ENCODE data around the gene EXO5. TPM values are rescaled to one million over a fixed set of nuclear protein-coding genes. Genes with fewer than 3 reads are reported as not detected.
"Not testable (repeated sequence)": the region's sequence is repeated elsewhere in the genome, so short reads cannot be mapped to it uniquely, and the experiment has no call there.

Gene EXO5
- total and polyA plus RNA-seq, 5 donors, result 3.4 to 6.3 (median 4.7) TPM

DNA sequence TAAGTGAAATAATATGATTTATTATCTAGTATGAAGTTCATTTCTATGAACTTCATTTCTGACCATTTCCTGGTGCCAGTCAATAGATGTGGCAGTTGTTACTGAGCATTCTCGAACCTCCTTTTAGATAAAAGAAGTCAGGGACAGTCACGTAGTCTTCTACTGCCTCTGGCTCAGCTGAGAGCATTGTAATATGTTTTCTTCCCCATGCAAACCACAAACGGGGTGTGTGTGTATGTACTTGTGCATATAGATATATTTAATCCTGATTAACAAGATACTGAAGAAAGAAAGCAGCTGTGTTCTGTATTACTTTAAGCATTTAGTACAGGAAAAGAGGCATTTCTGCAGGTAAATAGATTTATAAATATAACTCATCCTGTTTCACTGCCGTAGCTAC, 44.5 kb downstream of the EXO5 start:
- Histone ChIP-seq H3K4me3 (ENCODE audit: low read length) (no peak overlapping the region), H3K4me1 (ENCODE audit: control insufficient read depth, insufficient read depth, low read length) (no peaks in the 10 kb centered on the region), H3K27me3 (ENCODE audit: control insufficient read depth, insufficient read depth) (no peaks in the 10 kb centered on the region), H3K9me3 (ENCODE audit: control insufficient read depth, low read length) (no peaks in the 10 kb centered on the region), H3K27ac (ENCODE audit: low read length) (no peak overlapping the region)
- WGBS, result 52% methylated on average over 4 of the region's 4 CpGs
- ATAC-seq (no peak), DNase-seq (no peak)
- intact Hi-C loops (cut with DNase I), result no loop called here

- H3K4me1 ChIP-seq (ENCODE audit: control insufficient read depth, insufficient read depth, low read length); H3K27ac ChIP-seq (ENCODE audit: low read length); H3K9me3 ChIP-seq (ENCODE audit: control insufficient read depth, low read length); H3K27me3 ChIP-seq (ENCODE audit: control insufficient read depth, insufficient read depth); ATAC-seq; H3K4me3 ChIP-seq (ENCODE audit: low read length); DNase-seq; intact Hi-C loops (cut with DNase I): not testable (repeated sequence)
- 70% methylated on average over 7 of the region's 7 CpGs for WGBS
Observed at GRCh38 chr1:40554807-40555206, 46.2 kb downstream of the EXO5 start.

DNA sequence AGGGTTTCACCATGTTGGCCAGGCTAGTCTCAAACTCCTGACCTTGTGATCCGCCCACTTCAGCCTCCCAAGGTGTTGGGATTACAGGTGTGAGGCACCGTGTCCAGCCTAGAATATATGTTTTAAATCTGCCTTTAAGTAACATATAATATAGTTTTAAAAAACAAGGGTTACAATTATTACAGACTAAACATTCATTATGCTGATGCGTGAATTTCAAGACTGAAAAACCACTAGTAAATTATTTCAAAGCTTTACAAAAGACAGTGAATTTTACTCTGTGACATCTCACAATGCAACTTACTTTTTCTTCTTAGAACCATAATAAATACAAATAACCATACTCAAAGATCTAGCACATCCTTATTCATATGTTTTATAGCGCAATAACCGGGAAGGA, 47.6 kb downstream of the EXO5 start:
- Histone ChIP-seq H3K9me3 (ENCODE audit: control insufficient read depth, low read length) (no peaks in the 10 kb centered on the region), H3K4me1 (ENCODE audit: control insufficient read depth, insufficient read depth, low read length) (no peaks in the 10 kb centered on the region), H3K4me3 (ENCODE audit: low read length) (no peak overlapping the region), H3K27me3 (ENCODE audit: control insufficient read depth, insufficient read depth) (no peaks in the 10 kb centered on the region), H3K27ac (ENCODE audit: low read length) (no peak overlapping the region)
- intact Hi-C loops (cut with DNase I), result no loop called here
- no peak for DNase-seq
- no peak for ATAC-seq
- 94% methylated on average over 5 of the region's 5 CpGs for WGBS

- 91% methylated on average over 1 of the region's 1 CpG for WGBS
- H3K4me3 ChIP-seq (ENCODE audit: low read length); DNase-seq; ATAC-seq; H3K4me1 ChIP-seq (ENCODE audit: control insufficient read depth, insufficient read depth, low read length); H3K27me3 ChIP-seq (ENCODE audit: control insufficient read depth, insufficient read depth); intact Hi-C loops (cut with DNase I); H3K27ac ChIP-seq (ENCODE audit: low read length); H3K9me3 ChIP-seq (ENCODE audit: control insufficient read depth, low read length): not testable (repeated sequence)
Observed at GRCh38 chr1:40558241-40558640, 49.7 kb downstream of the EXO5 start.

- 74% methylated on average over 2 of the region's 2 CpGs for WGBS
- H3K4me1 ChIP-seq (ENCODE audit: control insufficient read depth, insufficient read depth, low read length), result no peaks in the 10 kb centered on the region
- no peaks in the 10 kb centered on the region for H3K27me3 ChIP-seq (ENCODE audit: control insufficient read depth, insufficient read depth)
- DNase-seq (no peak), ATAC-seq (no peak)
- no peak overlapping the region for H3K4me3 ChIP-seq (ENCODE audit: low read length)
- no peaks in the 10 kb centered on the region for H3K9me3 ChIP-seq (ENCODE audit: control insufficient read depth, low read length)
- intact Hi-C loops (cut with DNase I), result no loop called here
- H3K27ac ChIP-seq (ENCODE audit: low read length), result no peak overlapping the region
Observed at GRCh38 chr1:40562185-40562584, 53.6 kb downstream of the EXO5 start.

- Histone ChIP-seq H3K4me1 (ENCODE audit: control insufficient read depth, insufficient read depth, low read length) (no peaks in the 10 kb centered on the region), H3K9me3 (ENCODE audit: control insufficient read depth, low read length) (no peaks in the 10 kb centered on the region), H3K4me3 (ENCODE audit: low read length) (no peak overlapping the region), H3K27me3 (ENCODE audit: control insufficient read depth, insufficient read depth) (no peaks in the 10 kb centered on the region), H3K27ac (ENCODE audit: low read length) (no peak overlapping the region)
- WGBS, result 82% methylated on average over 4 of the region's 4 CpGs
- no peak for DNase-seq
- intact Hi-C loops (cut with DNase I), result no loop called here
- ATAC-seq, result no peak
Observed at GRCh38 chr1:40563266-40563665, 54.7 kb downstream of the EXO5 start.

- WGBS, result 70% methylated on average over 3 of the region's 3 CpGs
- no peak overlapping the region for H3K4me3 ChIP-seq (ENCODE audit: low read length)
- intact Hi-C loops (cut with DNase I), result no loop called here
- no peaks in the 10 kb centered on the region for H3K27me3 ChIP-seq (ENCODE audit: control insufficient read depth, insufficient read depth)
- H3K4me1 ChIP-seq (ENCODE audit: control insufficient read depth, insufficient read depth, low read length), result no peaks in the 10 kb centered on the region
- DNase-seq (no peak), ATAC-seq (no peak)
- H3K27ac ChIP-seq (ENCODE audit: low read length), result no peak overlapping the region
- H3K9me3 ChIP-seq (ENCODE audit: control insufficient read depth, low read length), result no peaks in the 10 kb centered on the region
Observed at GRCh38 chr1:40564506-40564905, 55.9 kb downstream of the EXO5 start.

GRCh38 chr1:40564913-40565312, 56.3 kb downstream of the EXO5 start:
- DNase-seq (no peak), ATAC-seq (no peak)
- no peaks in the 10 kb centered on the region for H3K4me1 ChIP-seq (ENCODE audit: control insufficient read depth, insufficient read depth, low read length)
- 89% methylated on average over 3 of the region's 3 CpGs for WGBS
- no peak overlapping the region for H3K27ac ChIP-seq (ENCODE audit: low read length)
- H3K27me3 ChIP-seq (ENCODE audit: control insufficient read depth, insufficient read depth), result no peaks in the 10 kb centered on the region
- no peaks in the 10 kb centered on the region for H3K9me3 ChIP-seq (ENCODE audit: control insufficient read depth, low read length)
- no peak overlapping the region for H3K4me3 ChIP-seq (ENCODE audit: low read length)
- intact Hi-C loops (cut with DNase I), result no loop called here

Other genes starting within 250 kb of the EXO5 start
- 1 to 10 TPM in 2 of 4 donors, under 1 TPM in 2; 0.40 to 2.0 (median 1.1) TPM for gene COL9A2, start 191.5 kb upstream of the EXO5 start, total RNA-seq
- gene COL9A2, start 191.5 kb upstream of the EXO5 start, polyA plus RNA-seq, result 1.8 TPM
- gene SMAP2, start 135.0 kb upstream of the EXO5 start, total RNA-seq, result 10 to 100 TPM; 10.9 to 23.1 (median 17.7) TPM
- 11.2 TPM for gene SMAP2, start 135.0 kb upstream of the EXO5 start, polyA plus RNA-seq
- gene ZFP69B, start 58.3 kb upstream of the EXO5 start, total RNA-seq, result 1 to 10 TPM in 3 of 4 donors, under 1 TPM in 1; 0.63 to 1.2 (median 1.1) TPM
- gene ZFP69B, start 58.3 kb upstream of the EXO5 start, polyA plus RNA-seq, result 0.29 TPM
- gene ZFP69, start 31.5 kb upstream of the EXO5 start, total RNA-seq, result 1 to 10 TPM; 1.7 to 2.8 (median 2.4) TPM
- gene ZFP69, start 31.5 kb upstream of the EXO5 start, polyA plus RNA-seq, result 1.8 TPM
- gene ZNF684, start 22.9 kb downstream of the EXO5 start, total RNA-seq, result 1 to 10 TPM; 6.7 to 8.8 (median 7.7) TPM
- gene ZNF684, start 22.9 kb downstream of the EXO5 start, polyA plus RNA-seq, result 6.0 TPM
- 1 to 10 TPM; 4.3 to 4.8 (median 4.5) TPM for gene RIMS3, start 156.9 kb downstream of the EXO5 start, total RNA-seq
- 1.5 TPM for gene RIMS3, start 156.9 kb downstream of the EXO5 start, polyA plus RNA-seq
- gene NFYC, start 182.9 kb downstream of the EXO5 start, total RNA-seq, result 10 to 100 TPM; 70.6 to 82.6 (median 78.9) TPM
- gene NFYC, start 182.9 kb downstream of the EXO5 start, polyA plus RNA-seq, result 63.6 TPM